ENCODE results near the gene CALML4.
"Not testable (repeated sequence)": the region's sequence is repeated elsewhere in the genome, so short reads cannot be mapped to it uniquely, and the experiment has no call there.

The CALML4 gene

GRCh38 chr15:68232449-68232848 lies 27.3 kb upstream of the CALML4 start:
- Histone ChIP-seq H3K27ac (ENCODE audit: low read length) (no peak overlapping the region), H3K36me3 (ENCODE audit: control insufficient read depth in 1 of 2, insufficient read depth in 2 of 2, low read length in 2 of 2) (no peaks in the 10 kb centered on the region), H3K4me1 (ENCODE audit: control insufficient read depth in 1 of 2, insufficient read depth in 2 of 2, low read length in 2 of 2) (peaks cover 11 to 21% of the 10 kb centered on the region in 2 donors), H3K27me3 (ENCODE audit: low read depth, low read length) (no peaks in the 10 kb centered on the region), H3K4me3 (ENCODE audit: low read depth in 1 of 2, low read length in 2 of 2) (no peak overlapping the region), H3K9me3 (ENCODE audit: control insufficient read depth in 1 of 2, low read length in 2 of 2) (no peaks in the 10 kb centered on the region)

- peaks cover 11 to 22% of the 10 kb centered on the region in 2 donors for H3K4me1 ChIP-seq (ENCODE audit: control insufficient read depth in 1 of 2, insufficient read depth in 2 of 2, low read length in 2 of 2)
- H3K27ac ChIP-seq (ENCODE audit: low read length), result no peak overlapping the region
- H3K27me3 ChIP-seq (ENCODE audit: low read depth, low read length), result no peaks in the 10 kb centered on the region
- H3K36me3 ChIP-seq (ENCODE audit: control insufficient read depth in 1 of 2, insufficient read depth in 2 of 2, low read length in 2 of 2), result no peaks in the 10 kb centered on the region
- no peak overlapping the region for H3K4me3 ChIP-seq (ENCODE audit: low read depth in 1 of 2, low read length in 2 of 2)
- no peaks in the 10 kb centered on the region for H3K9me3 ChIP-seq (ENCODE audit: control insufficient read depth in 1 of 2, low read length in 2 of 2)
Measured at GRCh38 chr15:68231102-68231818, 26.1 kb upstream of the CALML4 start.

- no peaks in the 10 kb centered on the region for H3K36me3 ChIP-seq (ENCODE audit: control insufficient read depth in 1 of 2, insufficient read depth in 2 of 2, low read length in 2 of 2)
Measured at GRCh38 chr15:68230157-68231100, 25.3 kb upstream of the CALML4 start.

GRCh38 chr15:68229386-68230156 lies 24.4 kb upstream of the CALML4 start, which contains the start of gene CLN6:
TSS of gene CLN6 (minus strand) at chr15:68229728. CDS start at chr15:68229584, 144 bp downstream.
- Histone ChIP-seq H3K27me3 (ENCODE audit: low read depth, low read length) (no peaks in the 10 kb centered on the region), H3K27ac (ENCODE audit: low read length) (peak within 1 kb of the TSS; percentile 23), H3K36me3 (ENCODE audit: control insufficient read depth in 1 of 2, insufficient read depth in 2 of 2, low read length in 2 of 2) (no peaks in the 10 kb centered on the region), H3K9me3 (ENCODE audit: control insufficient read depth in 1 of 2, low read length in 2 of 2) (no peaks in the 10 kb centered on the region), H3K4me3 (ENCODE audit: low read depth in 1 of 2, low read length in 2 of 2) (peak within 1 kb of the TSS; percentile 58 to 89), H3K4me1 (ENCODE audit: control insufficient read depth in 1 of 2, insufficient read depth in 2 of 2, low read length in 2 of 2) (peaks cover 11 to 22% of the 10 kb centered on the region in 2 donors)

More at GRCh38 chr15:68230157-68231100, 25.3 kb upstream of the CALML4 start:
- Histone ChIP-seq H3K9me3 (ENCODE audit: control insufficient read depth in 1 of 2, low read length in 2 of 2) (no peaks in the 10 kb centered on the region), H3K27me3 (ENCODE audit: low read depth, low read length) (no peaks in the 10 kb centered on the region), H3K27ac (ENCODE audit: low read length) (no peak overlapping the region), H3K4me1 (ENCODE audit: control insufficient read depth in 1 of 2, insufficient read depth in 2 of 2, low read length in 2 of 2) (peaks cover 11 to 22% of the 10 kb centered on the region in 2 donors), H3K4me3 (ENCODE audit: low read depth in 1 of 2, low read length in 2 of 2) (peak overlapping the region; percentile 58 to 89)

GRCh38 chr15:68228971-68229385 lies 23.8 kb upstream of the CALML4 start:
- Histone ChIP-seq H3K27ac (ENCODE audit: low read length) (peak overlapping the region; percentile 23), H3K36me3 (ENCODE audit: control insufficient read depth in 1 of 2, insufficient read depth in 2 of 2, low read length in 2 of 2) (no peaks in the 10 kb centered on the region), H3K27me3 (ENCODE audit: low read depth, low read length) (no peaks in the 10 kb centered on the region), H3K9me3 (ENCODE audit: control insufficient read depth in 1 of 2, low read length in 2 of 2) (no peaks in the 10 kb centered on the region), H3K4me1 (ENCODE audit: control insufficient read depth in 1 of 2, insufficient read depth in 2 of 2, low read length in 2 of 2) (peaks cover 11 to 22% of the 10 kb centered on the region in 2 donors), H3K4me3 (ENCODE audit: low read depth in 1 of 2, low read length in 2 of 2) (peak overlapping the region; percentile 58 to 89)

- no peaks in the 10 kb centered on the region for H3K27me3 ChIP-seq (ENCODE audit: low read depth, low read length)
- peaks cover 11 to 22% of the 10 kb centered on the region in 2 donors for H3K4me1 ChIP-seq (ENCODE audit: control insufficient read depth in 1 of 2, insufficient read depth in 2 of 2, low read length in 2 of 2)
- no peaks in the 10 kb centered on the region for H3K9me3 ChIP-seq (ENCODE audit: control insufficient read depth in 1 of 2, low read length in 2 of 2)
- peak overlapping the region; percentile 23 for H3K27ac ChIP-seq (ENCODE audit: low read length)
- H3K4me3 ChIP-seq (ENCODE audit: low read depth in 1 of 2, low read length in 2 of 2), result peak overlapping the region; percentile 58 to 89
- H3K36me3 ChIP-seq (ENCODE audit: control insufficient read depth in 1 of 2, insufficient read depth in 2 of 2, low read length in 2 of 2), result no peaks in the 10 kb centered on the region
Measured at GRCh38 chr15:68228143-68228970, 23.2 kb upstream of the CALML4 start.

- peak overlapping the region; percentile 58 to 89 for H3K4me3 ChIP-seq (ENCODE audit: low read depth in 1 of 2, low read length in 2 of 2)
- H3K27ac ChIP-seq (ENCODE audit: low read length), result no peak overlapping the region
- H3K27me3 ChIP-seq (ENCODE audit: low read depth, low read length), result no peaks in the 10 kb centered on the region
- H3K4me1 ChIP-seq (ENCODE audit: control insufficient read depth in 1 of 2, insufficient read depth in 2 of 2, low read length in 2 of 2), result peaks cover 11 to 22% of the 10 kb centered on the region in 2 donors
- H3K9me3 ChIP-seq (ENCODE audit: control insufficient read depth in 1 of 2, low read length in 2 of 2), result no peaks in the 10 kb centered on the region
- H3K36me3 ChIP-seq (ENCODE audit: control insufficient read depth in 1 of 2, insufficient read depth in 2 of 2, low read length in 2 of 2), result no peaks in the 10 kb centered on the region
Measured at GRCh38 chr15:68227643-68228142, 22.6 kb upstream of the CALML4 start.

GRCh38 chr15:68225442-68225841 lies 20.3 kb upstream of the CALML4 start:
- H3K9me3 ChIP-seq (ENCODE audit: control insufficient read depth in 1 of 2, low read length in 2 of 2); H3K36me3 ChIP-seq (ENCODE audit: control insufficient read depth in 1 of 2, insufficient read depth in 2 of 2, low read length in 2 of 2); H3K27ac ChIP-seq (ENCODE audit: low read length); H3K27me3 ChIP-seq (ENCODE audit: low read depth, low read length); H3K4me3 ChIP-seq (ENCODE audit: low read depth in 1 of 2, low read length in 2 of 2): not testable (repeated sequence)
- H3K4me1 ChIP-seq (ENCODE audit: control insufficient read depth in 1 of 2, insufficient read depth in 2 of 2, low read length in 2 of 2), result peaks cover 11 to 21% of the 10 kb centered on the region in 2 donors

GRCh38 chr15:68224546-68225250 lies 19.6 kb upstream of the CALML4 start:
- Histone ChIP-seq H3K36me3 (ENCODE audit: control insufficient read depth in 1 of 2, insufficient read depth in 2 of 2, low read length in 2 of 2) (no peaks in the 10 kb centered on the region), H3K4me1 (ENCODE audit: control insufficient read depth in 1 of 2, insufficient read depth in 2 of 2, low read length in 2 of 2) (peaks cover 11 to 14% of the 10 kb centered on the region in 2 donors), H3K9me3 (ENCODE audit: control insufficient read depth in 1 of 2, low read length in 2 of 2) (no peaks in the 10 kb centered on the region), H3K4me3 (ENCODE audit: low read depth in 1 of 2, low read length in 2 of 2) (no peak overlapping the region), H3K27me3 (ENCODE audit: low read depth, low read length) (no peaks in the 10 kb centered on the region), H3K27ac (ENCODE audit: low read length) (no peak overlapping the region)

GRCh38 chr15:68224108-68224507 lies 19.0 kb upstream of the CALML4 start:
- Histone ChIP-seq H3K4me1 (ENCODE audit: control insufficient read depth in 1 of 2, insufficient read depth in 2 of 2, low read length in 2 of 2) (peaks cover 11 to 14% of the 10 kb centered on the region in 2 donors), H3K9me3 (ENCODE audit: control insufficient read depth in 1 of 2, low read length in 2 of 2) (no peaks in the 10 kb centered on the region), H3K4me3 (ENCODE audit: low read depth in 1 of 2, low read length in 2 of 2) (no peak overlapping the region), H3K36me3 (ENCODE audit: control insufficient read depth in 1 of 2, insufficient read depth in 2 of 2, low read length in 2 of 2) (no peaks in the 10 kb centered on the region), H3K27me3 (ENCODE audit: low read depth, low read length) (no peaks in the 10 kb centered on the region), H3K27ac (ENCODE audit: low read length) (no peak overlapping the region)

Measured in muscle layer of duodenum (tissue), 2 donors.